IPS-11a (cell line): ENCODE results near the gene PPL.

Experiments used
- H3K4me3 ChIP-seq: one replicate; pipeline ENCODE4 v1.5.1; 2013; ENCODE audit warnings: low read depth, low read length, control low read depth

Gene PPL

DNA sequence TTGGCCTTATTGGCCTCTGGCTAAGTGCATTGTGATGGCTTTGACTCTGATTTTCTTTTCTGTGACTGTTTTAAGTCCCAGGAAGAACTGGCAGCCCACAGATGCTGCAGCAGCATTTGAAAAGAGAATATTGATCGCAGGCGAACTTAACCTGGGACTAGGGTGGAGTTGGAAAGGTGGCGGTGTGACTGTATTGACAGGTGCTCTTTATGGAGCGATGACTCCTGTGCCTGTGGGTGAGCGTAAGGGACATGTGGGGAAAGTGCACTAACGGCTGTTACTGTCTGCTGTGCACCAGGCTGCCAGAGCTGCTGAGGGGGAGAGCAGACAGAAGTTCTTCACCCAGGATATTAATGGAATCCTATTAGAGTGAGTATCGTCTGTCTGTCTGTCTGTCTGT lies 68.4 kb downstream of the PPL start:
- H3K4me3 ChIP-seq, result no peak overlapping the region

DNA sequence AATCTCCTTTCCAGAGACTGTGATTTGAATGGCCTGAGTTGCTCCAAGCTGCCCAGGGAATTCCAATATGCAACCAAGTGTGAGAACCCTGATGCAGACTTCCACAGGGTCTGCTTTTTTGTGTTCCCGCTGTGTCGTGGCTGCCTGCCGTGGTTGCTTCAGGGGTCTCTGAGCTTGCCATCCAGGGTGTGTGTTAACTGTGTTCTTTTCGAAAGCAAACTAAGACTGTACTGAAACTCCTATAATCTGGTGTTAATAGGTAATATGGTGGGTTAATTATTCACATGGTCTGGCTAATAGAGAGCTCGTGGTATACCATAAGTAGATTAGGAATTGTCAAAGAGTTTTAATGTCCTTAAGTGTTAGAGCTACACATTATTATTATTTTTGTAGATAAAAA lies 68.9 kb downstream of the PPL start:
- no peak overlapping the region for H3K4me3 ChIP-seq

DNA sequence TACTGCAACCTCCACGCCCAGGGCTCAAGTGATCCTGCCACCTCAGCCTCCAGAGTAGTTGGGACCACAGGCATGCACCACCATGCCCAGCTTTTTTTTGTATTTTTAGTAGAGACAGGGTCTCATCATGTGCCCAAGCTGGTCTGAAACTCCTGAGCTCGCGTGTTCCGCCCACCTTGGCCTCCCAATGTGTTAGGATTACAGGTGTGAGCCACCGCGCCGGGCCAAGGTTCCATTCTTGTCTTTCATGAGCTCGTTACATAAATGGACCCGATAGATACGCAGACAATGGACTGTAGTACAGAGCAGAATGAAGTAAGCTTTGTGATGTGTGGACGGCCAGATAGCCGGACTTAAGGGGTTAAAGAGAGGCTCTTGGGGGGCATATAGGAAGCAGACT lies 70.4 kb downstream of the PPL start:
- H3K4me3 ChIP-seq, result no peak overlapping the region

DNA sequence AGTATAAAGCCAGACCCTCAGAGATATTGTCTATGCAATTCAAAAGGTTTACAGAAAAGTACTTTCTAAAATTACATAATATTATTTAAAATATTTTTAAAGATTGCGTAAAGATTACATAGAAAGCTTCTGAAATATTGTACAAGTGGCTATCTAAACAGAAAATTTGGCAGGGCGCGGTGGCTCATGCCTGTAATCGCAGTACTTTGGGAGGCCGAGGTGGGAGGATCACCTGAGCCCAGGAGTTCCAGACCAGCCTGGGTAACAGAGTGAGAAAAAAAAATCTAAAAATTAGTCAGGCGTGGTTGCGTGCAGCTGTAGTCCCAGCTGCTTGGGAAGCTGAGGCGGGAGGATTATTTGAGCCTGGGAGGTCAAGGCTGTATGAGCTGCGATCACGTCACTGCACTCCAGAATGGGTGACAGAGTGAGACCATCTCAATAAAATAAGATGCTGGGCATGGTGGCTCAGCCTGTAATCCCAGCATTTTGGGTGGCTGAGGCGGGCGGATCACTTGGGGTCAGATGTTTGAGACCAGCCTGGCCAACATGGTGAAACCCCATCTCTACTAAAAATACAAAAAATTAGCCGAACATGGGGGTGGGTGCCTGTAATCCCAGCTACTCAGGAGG lies 71.6 kb downstream of the PPL start:
- no peak overlapping the region for H3K4me3 ChIP-seq

DNA sequence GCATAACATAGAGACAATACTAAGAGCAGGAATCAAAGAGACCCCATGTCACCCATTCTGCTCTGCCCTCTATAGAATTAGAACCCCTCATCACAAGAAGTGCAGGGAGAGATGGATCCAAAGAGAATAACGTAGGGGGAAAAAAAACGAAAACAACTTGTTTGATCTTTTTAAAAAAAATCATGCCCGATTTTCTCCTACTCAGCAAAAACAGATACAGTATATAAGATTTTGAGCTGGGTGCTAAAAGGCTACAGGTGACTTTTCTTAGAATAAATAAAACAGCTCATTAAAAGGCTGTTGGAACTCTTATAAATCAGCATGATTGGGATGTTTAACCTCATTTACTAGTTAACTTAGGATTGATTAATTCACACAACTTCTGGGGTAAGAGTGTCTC lies 72.2 kb downstream of the PPL start:
- H3K4me3 ChIP-seq, result no peak overlapping the region

DNA sequence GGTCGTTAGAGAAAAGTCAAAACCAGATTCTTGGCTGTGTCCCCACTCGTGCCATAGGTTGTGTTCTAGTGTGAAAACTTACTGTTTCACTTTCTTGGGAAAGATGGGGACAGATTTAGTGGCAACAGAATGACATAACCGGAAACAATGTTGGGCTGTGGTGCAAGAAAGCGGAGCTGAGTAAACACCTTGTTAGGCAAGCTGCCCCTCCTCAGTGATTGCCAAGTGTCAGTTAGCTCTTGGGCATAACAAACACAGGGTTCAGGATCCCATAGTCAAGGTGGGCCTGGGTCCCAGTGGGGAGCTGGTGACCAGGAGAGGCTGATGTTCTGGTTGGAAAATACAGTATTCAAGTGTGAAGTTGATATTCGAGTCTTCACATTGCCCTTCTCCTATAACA lies 74.3 kb downstream of the PPL start:
- H3K4me3 ChIP-seq, result no peak overlapping the region

DNA sequence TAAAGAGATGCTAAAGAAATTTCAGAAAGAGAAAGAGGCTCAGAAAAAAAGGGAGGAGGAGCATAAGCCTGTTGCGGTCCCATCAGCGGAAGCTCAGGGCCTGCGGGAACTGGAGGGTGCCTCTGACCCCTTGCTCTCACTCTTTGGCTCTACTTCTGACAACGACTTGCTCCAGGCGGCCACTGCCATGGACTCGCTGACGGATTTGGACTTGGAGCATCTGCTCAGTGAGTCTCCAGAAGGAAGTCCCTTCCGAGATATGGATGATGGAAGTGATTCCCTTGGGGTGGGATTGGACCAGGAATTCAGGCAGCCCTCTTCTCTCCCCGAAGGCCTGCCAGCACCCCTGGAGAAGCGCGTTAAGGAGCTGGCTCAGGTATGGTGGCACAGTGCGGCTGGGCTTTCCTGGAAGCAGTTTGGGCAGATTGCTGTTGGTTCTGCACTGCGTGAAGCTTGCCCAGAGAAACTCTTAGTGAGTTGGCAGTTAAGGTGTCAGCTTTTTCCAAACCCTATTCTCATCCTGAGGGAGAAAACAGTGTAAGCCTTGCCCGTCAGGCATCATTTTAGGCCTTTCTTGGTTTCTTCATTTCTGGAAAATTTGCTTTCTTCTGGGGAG lies 76.1 kb downstream of the PPL start:
- no peak overlapping the region for H3K4me3 ChIP-seq

DNA sequence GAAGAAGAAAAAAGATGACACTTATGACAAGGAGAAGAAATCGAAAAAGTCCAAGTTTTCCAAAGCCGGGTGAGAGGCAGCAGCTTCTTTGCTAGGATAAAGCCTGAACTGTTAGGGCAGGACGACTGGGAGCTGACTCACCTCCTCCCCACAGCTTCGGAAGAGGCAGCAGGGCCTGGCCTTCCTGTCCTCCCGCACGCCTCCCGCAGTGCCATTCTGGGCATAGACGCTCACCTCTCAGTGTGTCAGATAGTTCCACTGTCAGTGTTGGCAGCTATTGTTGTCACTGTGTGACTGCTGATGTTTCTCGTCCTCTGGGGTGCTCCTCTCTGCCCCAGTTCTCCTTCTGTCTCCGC lies 77.1 kb downstream of the PPL start:
- no peak overlapping the region for H3K4me3 ChIP-seq

DNA sequence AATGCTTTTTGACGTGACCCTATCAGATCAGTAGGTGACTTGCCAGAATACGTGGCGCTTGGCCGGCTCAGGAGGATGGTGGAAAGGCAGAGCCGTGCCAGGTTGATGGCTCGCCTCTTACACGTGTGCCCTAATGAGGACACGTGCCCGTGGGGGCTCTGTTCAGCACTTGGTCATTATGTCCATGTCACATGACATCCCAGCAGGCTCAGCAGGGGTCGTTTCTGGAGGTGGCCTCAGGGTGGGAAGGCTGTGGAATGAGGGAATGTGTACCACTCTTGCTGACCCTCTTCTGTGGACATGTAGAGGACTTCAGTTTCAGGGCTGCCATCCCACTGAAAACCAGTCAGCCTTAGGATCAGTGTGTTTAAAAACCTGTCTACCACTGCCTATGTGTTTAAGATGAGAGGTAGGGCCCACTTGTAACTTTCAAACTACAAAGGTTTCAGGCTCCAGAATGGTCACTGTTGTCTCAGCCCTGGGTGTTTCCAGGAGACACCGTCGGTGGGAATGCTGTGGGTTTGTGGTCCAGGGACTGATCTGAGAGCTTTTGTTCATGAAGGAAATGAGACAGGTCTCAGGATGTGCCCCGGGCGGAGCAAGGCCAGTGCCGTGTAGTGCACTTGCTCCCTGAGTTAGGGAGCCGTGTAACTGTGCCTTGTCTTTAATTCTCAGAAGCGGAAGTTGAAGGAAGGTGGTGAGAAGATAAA lies 77.6 kb downstream of the PPL start:
- H3K4me3 ChIP-seq, result no peak overlapping the region

DNA sequence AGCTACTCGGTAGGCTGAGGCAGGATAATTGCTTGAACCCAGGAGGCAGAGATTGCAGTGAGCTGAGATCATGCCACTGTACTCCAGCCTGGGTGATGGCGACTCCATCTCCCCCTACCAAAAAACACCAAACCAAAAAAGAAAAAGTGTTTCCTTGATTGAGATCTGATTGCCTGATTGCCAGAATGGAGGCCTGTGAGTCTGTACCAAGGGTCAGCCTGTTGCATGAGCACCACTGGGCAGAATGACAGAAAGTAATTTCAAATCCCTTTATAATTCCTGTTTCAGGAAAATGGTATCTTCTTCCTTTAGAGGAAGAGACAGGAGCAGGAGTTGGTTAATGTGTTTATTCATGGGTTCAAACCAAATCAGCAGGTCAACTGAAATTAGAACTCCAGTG lies 81.1 kb downstream of the PPL start:
- H3K4me3 ChIP-seq, result no peak overlapping the region

DNA sequence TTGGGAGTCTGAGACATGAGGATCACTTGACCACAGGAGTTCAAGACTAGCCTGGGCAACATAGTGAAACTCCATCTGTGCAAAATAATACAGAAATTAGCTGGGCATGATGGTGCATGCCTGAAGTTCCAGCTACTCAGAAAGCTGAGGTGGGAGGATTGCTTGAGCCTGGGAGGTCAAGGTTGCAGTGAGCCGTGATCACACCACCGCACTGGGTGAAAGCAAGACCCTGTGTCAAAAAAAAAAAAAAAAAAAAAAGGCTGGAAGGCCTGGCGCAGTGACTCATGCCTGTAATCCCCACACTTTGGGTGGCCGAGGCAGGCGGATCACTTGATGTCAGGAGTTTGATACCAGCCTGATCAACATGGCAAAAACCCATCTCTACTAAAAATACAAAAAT lies 81.6 kb downstream of the PPL start:
- no peak overlapping the region for H3K4me3 ChIP-seq

DNA sequence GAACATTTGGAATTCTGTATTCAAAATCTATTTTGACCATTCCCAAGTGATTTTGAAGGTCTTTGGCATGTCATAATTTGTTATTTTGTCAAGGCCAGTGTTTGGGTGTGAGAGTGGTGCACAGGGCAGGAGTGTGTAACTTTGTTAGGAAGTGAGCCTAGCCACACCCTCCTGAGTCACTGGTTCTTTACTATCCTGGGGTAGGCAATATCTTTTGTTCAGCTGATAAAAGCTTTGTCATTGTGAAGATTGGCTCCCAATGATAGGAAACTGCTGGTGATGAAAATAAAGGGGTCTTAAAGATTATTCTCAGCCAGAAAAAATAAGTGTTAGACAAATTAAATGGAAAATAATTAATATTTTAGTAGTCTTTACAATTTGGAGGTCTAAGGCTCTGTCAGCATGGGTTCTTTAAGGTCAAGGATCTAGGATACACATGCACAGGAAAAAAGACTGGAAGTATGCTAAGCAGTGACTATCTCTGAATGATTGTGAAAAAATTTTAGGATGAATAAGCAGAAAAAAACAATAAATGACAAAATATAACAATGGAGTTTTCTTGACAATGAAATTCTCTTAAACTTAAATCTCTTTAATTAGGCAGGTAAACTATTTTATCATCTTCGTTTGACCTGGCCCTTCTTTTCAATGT lies 84.6 kb downstream of the PPL start:
- H3K4me3 ChIP-seq, result no peak overlapping the region

DNA sequence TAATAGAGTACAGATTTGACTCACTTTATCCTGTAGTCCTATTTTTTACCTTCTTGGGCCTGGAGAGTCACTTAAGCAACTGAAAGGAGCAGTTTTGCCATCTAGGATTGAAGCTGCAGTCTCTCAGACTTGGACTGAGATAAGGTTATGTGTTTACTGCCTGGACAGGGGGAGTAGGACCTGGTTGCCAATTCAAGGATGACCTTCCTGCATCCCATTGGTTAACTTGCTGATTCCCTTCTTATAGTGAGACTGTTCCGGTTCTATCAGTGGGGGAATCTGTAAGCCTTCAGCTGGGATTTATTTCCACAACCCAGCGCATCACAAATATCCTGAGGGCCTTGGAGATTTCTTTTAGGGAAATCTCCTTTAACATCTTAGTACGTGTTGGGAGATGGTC lies 86.7 kb downstream of the PPL start:
- H3K4me3 ChIP-seq, result no peak overlapping the region

DNA sequence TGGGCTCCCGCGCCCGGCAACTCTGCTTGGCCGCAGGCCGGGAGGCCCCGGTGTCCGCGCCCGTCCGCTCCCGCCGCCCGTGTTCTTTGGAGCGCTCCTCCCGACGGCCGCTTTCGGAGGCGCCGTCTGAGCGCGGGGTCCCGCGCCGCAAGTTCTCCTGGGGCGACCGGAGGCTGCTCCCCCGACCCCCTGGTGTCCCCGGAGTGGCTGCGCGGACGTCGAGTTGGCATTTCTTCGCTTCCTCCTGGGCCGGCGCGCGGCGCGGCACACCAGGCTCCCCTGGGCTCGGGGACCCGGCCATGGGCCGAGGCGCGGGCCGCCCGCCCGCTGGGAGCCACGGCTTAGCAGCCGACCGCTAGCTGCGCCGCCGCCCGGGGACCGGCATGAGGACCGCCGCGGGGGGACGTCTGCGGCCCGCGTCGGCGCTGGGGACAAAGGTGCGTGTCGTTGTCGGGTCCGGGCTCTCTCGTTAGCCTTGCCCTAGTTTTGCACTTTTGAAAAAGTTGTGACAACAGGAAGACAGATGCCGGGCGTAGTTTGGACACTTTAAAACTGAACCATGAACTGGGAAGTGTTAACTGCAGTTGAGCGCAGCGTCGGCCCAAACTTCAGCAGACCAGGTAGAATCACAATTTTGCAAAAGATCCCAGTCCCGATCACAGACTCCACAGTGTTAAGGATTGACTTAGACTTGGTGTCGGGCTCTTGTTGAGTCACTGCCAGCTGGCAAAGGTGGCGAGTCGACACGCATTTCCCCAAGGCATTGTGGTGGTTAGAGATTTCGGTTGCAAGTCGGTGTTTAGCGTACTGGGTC lies 89.0 kb downstream of the PPL start:
- H3K4me3 ChIP-seq, result peak overlapping the region; percentile 83

DNA sequence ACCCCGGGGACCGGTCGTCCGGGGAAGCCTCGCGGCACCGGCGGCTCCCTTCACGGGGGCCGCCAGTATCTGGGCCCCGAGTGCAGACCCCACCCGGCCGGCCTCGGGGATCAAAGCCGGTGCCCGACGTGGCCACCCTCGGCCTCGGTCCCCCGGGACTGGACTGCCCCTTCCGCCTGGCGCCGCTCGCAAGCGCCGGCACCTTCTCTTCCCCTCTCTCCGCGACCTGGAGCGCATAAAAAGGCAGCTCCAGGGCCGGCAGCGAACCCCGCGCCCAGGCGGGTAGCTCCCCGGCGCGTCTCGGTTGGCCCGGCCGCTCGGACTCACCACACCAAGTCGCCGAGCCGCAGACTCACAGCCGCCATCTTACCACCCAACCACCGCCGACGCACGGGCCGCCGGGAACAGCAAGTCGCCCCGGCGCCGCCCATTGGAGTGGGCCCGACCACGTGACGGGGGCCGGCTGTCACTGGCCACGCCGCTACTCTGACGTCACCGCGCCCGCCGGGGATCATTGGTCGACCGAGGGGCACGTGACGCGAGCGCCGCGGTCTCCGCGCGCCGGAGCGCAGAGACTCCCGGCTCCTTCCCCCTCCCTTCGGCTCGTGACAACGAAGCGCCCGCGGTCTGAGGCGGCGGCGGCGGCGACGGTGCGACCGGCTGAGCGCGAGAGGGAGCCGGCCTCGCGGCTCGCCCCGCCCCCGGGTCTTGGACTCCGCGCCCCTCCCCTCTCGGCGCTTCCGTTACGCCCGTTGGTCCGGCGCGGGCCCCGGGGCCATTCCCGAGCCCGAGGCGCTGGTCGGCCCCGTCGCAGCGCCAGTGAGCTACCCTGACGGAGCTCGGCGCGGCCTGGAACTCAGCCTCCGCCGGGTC lies 89.8 kb downstream of the PPL start, which contains the start of the genes GLYR1 and UBN1:
TSS of gene GLYR1 (minus strand) at position 388 of the 873 bp plus-strand sequence. CDS start at position 365, 23 bp downstream.
TSS of gene UBN1 (plus strand) at position 581 of the 873 bp plus-strand sequence. CDS start 5,437 bp downstream, outside the sequence.
- H3K4me3 ChIP-seq, result peak within 1 kb of the TSS; percentile 83

DNA sequence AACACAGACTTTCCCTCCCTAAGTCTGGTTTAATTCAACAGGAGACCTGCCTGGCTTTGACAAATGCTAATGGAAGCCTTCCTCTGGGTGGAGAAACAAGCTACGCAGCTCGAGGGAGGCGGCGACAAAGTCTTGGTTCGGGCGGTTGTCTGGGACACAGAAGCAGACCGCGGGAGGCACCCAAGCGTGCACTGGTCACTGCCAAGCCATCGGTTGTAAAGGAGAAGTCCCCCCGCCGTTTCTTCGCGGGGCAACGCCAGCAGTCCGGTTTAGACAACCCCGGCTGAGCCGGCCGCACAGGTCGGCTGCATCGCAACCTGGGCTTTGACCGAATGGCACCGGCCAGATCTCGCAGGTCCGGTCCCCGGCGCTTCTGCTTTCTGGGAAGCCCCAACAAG lies 90.4 kb downstream of the PPL start:
- peak overlapping the region; percentile 83 for H3K4me3 ChIP-seq

DNA sequence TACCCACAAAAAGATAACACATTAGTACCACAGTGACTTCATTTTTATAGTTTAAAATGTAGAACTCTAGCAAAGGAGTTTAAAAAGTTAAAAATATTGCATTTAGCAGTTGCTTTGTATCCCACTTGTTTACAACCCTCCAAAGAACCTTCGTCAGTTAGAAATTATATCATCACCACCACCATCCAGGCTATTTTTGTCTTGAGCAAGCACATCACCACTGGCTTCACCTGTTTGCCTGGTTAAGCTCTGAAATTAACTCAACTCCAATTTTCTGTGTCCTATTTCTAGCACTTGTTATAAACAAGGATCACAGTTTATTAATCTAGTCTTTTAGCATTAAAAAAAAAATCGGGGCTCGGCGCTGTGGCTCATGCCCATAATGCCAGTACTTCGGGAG lies 96.0 kb downstream of the PPL start:
- H3K4me3 ChIP-seq, result no peak overlapping the region

DNA sequence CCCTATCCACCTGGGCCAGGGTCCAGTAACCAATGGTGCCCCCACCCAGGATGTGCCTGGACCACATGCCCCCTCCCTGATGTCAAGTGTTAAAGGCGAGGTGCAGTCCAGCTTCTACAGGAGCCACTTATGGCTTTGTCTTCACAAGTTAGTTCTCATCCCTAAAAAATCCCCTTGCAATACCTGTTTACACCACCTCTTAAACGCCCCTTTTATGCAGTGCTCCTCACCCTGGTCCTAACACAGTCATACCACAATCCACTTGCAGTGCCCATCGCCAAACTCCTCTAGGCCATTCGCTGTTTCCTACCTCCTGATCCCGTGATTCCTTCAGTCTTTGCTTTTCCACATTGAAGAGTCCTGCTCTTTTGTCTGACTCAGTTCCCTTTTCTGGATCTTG lies 97.0 kb downstream of the PPL start:
- H3K4me3 ChIP-seq, result no peak overlapping the region

DNA sequence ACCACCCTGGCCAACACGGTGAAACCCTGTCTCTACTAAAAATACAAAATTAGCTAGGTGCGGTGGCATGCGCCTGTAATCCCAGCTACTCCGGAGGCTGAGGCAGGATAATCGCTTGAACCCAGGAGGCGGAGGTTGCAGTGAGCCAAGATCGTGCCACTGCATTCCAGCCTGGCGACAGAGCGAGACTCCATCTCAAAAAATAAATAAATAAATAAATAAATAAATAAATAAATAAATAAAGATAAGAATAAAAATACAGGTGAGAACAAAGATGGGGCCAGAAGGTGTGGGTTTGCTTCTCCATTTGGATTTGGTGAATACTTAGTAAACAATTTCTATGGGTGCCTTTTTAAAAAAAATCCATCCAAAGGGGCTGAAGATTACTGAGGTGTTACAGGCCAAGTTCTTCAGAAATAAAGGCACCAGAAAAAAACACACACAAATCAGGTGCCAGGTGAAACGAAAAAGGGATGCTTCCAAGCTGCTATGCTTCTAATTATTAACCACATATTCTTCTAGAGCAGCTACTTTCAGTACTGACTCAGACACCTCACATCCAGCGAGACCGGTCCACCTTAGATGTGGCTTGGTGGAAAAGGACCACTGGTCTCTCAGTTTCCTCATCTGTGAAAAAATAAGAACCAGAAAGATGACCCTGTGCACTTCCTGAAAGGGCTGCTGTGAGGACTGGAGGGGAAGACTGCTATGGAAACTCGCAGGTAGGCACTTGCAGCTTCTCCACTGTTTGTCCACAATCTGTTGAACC lies 99.0 kb downstream of the PPL start:
- no peak overlapping the region for H3K4me3 ChIP-seq
